Peyer's patch (tissue), 4 donors: ENCODE measurements around the gene MRTFB.

Source experiments
- POLR2A ChIP-seq, 2 donors: fragments of 450-650 bp; IDR thresholded peaks; one replicate each; pipeline ENCODE4 v1.5.1; 2017; ENCODE audit warnings: antibody characterized with exemption in 2 of 2, mild to moderate bottlenecking in 2 of 2, moderate library complexity in 2 of 2
- TF ChIP-seq, protein P1 (sequence below), 6 experiments: fragments of 450-650 bp in 4 of 6; fragments of 200-600 bp in 2 of 6; sonication (generic) in 1 of 6; IDR thresholded peaks; one replicate each; pipeline ENCODE4 v1.5.1; 2017 to 2019; ENCODE audit warnings: antibody characterized with exemption in 6 of 6, mild to moderate bottlenecking in 3 of 6, moderate library complexity in 1 of 6

DNA sequence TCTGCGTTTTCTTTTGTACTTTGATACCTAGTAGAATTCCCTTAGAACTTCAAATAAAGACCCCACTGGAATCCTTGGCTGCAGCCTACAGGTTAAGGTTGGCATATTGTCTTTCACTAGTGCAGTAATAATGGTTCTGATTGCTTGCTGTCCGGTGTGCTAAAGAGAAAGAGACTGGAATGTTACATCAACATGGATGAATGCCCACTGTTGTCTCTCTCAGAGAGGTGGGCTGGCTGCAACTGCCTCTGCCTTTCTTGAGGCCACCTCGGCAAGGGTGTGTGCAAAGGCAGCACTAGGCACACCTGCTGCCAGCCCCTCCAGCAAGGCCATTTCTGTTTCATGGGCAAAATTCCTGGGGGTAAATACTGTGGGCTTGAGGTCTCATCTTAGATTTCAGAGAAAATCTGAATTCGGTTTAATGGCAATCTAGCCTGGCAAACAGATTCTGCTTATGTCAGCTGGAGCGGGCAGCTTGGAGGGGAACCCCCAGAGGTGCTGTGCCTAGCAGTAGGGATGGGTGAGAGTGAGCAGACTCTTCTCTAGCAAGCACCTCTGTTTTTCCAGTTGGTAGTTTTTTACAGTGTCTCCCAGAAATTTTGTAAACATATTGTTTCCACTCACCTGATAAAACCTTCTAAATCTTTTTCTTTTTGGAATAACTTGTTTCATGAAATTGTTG lies 54.0 kb downstream of the MRTFB start:
- TF ChIP-seq, protein P1, sequence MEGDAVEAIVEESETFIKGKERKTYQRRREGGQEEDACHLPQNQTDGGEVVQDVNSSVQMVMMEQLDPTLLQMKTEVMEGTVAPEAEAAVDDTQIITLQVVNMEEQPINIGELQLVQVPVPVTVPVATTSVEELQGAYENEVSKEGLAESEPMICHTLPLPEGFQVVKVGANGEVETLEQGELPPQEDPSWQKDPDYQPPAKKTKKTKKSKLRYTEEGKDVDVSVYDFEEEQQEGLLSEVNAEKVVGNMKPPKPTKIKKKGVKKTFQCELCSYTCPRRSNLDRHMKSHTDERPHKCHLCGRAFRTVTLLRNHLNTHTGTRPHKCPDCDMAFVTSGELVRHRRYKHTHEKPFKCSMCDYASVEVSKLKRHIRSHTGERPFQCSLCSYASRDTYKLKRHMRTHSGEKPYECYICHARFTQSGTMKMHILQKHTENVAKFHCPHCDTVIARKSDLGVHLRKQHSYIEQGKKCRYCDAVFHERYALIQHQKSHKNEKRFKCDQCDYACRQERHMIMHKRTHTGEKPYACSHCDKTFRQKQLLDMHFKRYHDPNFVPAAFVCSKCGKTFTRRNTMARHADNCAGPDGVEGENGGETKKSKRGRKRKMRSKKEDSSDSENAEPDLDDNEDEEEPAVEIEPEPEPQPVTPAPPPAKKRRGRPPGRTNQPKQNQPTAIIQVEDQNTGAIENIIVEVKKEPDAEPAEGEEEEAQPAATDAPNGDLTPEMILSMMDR (IDR thresholded peaks at IDR 0.05), result no peak
- no peak for TF ChIP-seq POLR2A (IDR thresholded peaks at IDR 0.05)
